Stimulated activated CD4-positive, alpha-beta T cell treated with anti-CD3 and anti-CD28 coated beads, Interleukin-12 subunit alpha, Interleukin-12 subunit beta, amount 100 ng/mL, for 48 hours (primary cell): Measurements from ENCODE around the gene MRPL3.

Experiments used
- DNase-seq, 3 donors: peaks; one replicate each; pipeline ENCODE4 v3.0.0-alpha.2; 2020; ENCODE audit warnings: low read depth in 2 of 3, low spot score in 1 of 3

Gene MRPL3

GRCh38 chr3:131417751-131418150 is 85.0 kb downstream of the MRPL3 start:
- no peak for DNase-seq
